Hepatocyte (in vitro differentiated cells): ENCODE results near the gene TECR. TPM values are rescaled to one million over a fixed set of nuclear protein-coding genes. Genes with fewer than 3 reads are reported as not detected.
A peak's percentile ranks its signal among the peaks of the same experiment; 100 is the strongest.
"Not testable (repeated sequence)": the region's sequence is repeated elsewhere in the genome, so short reads cannot be mapped to it uniquely, and the experiment has no call there.

Experiments used
- DNase-seq: peaks from one replicate; pipeline ENCODE4 v3.0.0-alpha.2; 2016; ENCODE audit warnings: low spot score
- H2AFZ ChIP-seq: fragments of 200-600 bp; sonication (generic); 2 replicates; pipeline ENCODE4 v1.6.0; 2016; ENCODE audit warnings: antibody characterized with exemption, mild to moderate bottlenecking
- H3K27ac ChIP-seq: fragments of 200-600 bp; sonication (generic); 2 replicates; pipeline ENCODE4 v1.5.1; 2016; ENCODE audit warnings: mild to moderate bottlenecking
- H3K27me3 ChIP-seq: fragments of 200-600 bp; sonication (generic); 2 replicates; pipeline ENCODE4 v1.6.1; 2016
- H3K36me3 ChIP-seq: fragments of 200-600 bp; sonication (generic); replicated peaks from 2 replicates; pipeline ENCODE4 v1.5.1; 2016; ENCODE audit warnings: low read depth; ENCODE audit not compliant: insufficient read depth
- H3K4me1 ChIP-seq: fragments of 200-600 bp; sonication (generic); 2 replicates; pipeline ENCODE4 v1.5.1; 2016; ENCODE audit warnings: mild to moderate bottlenecking, moderate library complexity; ENCODE audit not compliant: insufficient read depth
- H3K4me2 ChIP-seq: fragments of 200-600 bp; sonication (generic); 2 replicates; pipeline ENCODE4 v1.6.0; 2016
- H3K4me3 ChIP-seq: fragments of 200-600 bp; sonication (generic); 2 replicates; pipeline ENCODE4 v1.5.1; 2016; ENCODE audit warnings: mild to moderate bottlenecking
- H3K79me2 ChIP-seq: fragments of 200-600 bp; sonication (generic); 2 replicates; pipeline ENCODE4 v1.6.0; 2017; ENCODE audit warnings: mild to moderate bottlenecking
- H3K9me2 ChIP-seq: fragments of 200-600 bp; sonication (generic); replicated peaks from 2 replicates; pipeline ENCODE4 v1.6.0; 2017; ENCODE audit warnings: mild to moderate bottlenecking; ENCODE audit not compliant: insufficient read depth
- H3K9me3 ChIP-seq: fragments of 200-600 bp; sonication (generic); 2 replicates; pipeline ENCODE4 v1.5.1; 2016; ENCODE audit warnings: low read depth, mild to moderate bottlenecking
- H4K20me1 ChIP-seq: fragments of 200-600 bp; sonication (generic); 2 replicates; pipeline ENCODE4 v1.6.0; 2016; ENCODE audit warnings: mild to moderate bottlenecking; ENCODE audit not compliant: insufficient read depth, poor library complexity, severe bottlenecking
- EZH2 ChIP-seq: fragments of 200-600 bp; sonication (generic); IDR thresholded peaks from 2 replicates; pipeline ENCODE4 v1.6.1; 2016; ENCODE audit warnings: antibody characterized with exemption, mild to moderate bottlenecking, borderline replicate concordance
- EZH2phosphoT487 ChIP-seq: fragments of 200-600 bp; sonication (generic); IDR thresholded peaks from one replicate; pipeline ENCODE4 v1.6.1; 2018; ENCODE audit warnings: antibody characterized with exemption, mild to moderate bottlenecking, low read depth, moderate library complexity; ENCODE audit not compliant: unreplicated experiment, severe bottlenecking
- WGBS: methylation state at CpG from one replicate; pipeline ENCODE4 v1.1.6; 2016; ENCODE audit warnings: low lambda C conversion rate; ENCODE audit errors: missing lambda C conversion rate; 5-methylcytosine and 5-hydroxymethylcytosine counted together
- polyA plus RNA-seq: library from polyadenylated mRNA; unstranded; fragments of >200 nt; fragmentation: Nextera tagmentation; extraction: Ambion mirVana; gene quantifications from 2 replicates; pipeline ENCODE4 v1.2.1, GENCODE V29; 2016
- total RNA-seq: library from RNA; depleted of rRNA; stranded (reverse); fragments of >200 nt; gene quantifications from 2 replicates; pipeline ENCODE4 v1.2.3, GENCODE V29; 2014
- TF ChIP-seq, protein P1 (sequence below): fragments of 200-600 bp; sonication (generic); IDR thresholded peaks from 2 replicates; pipeline ENCODE4 v1.5.1; 2016; ENCODE audit warnings: antibody characterized with exemption, mild to moderate bottlenecking; ENCODE audit not compliant: poor library complexity

TECR gene
- total and polyA plus RNA-seq, 2 experiments from 2014 or later: 65.3 to 366 TPM

- no peaks in the 10 kb centered on the region for H3K36me3 ChIP-seq
- WGBS: 74% methylated on average over 5 of the region's 5 CpGs
- H3K27me3 ChIP-seq: no peaks in the 10 kb centered on the region
- no peak for DNase-seq
- no peak overlapping the region for H3K4me2 ChIP-seq
- H3K9me3 ChIP-seq: no peaks in the 10 kb centered on the region
- no peak overlapping the region for H3K4me3 ChIP-seq
- no peak overlapping the region for H2AFZ ChIP-seq
- H3K4me1 ChIP-seq: peaks cover 14% of the 10 kb centered on the region
- H3K9me2 ChIP-seq: no peaks in the 10 kb centered on the region
- TF ChIP-seq EZH2phosphoT487 (no peak), EZH2 (no peak)
- TF ChIP-seq, protein P1, sequence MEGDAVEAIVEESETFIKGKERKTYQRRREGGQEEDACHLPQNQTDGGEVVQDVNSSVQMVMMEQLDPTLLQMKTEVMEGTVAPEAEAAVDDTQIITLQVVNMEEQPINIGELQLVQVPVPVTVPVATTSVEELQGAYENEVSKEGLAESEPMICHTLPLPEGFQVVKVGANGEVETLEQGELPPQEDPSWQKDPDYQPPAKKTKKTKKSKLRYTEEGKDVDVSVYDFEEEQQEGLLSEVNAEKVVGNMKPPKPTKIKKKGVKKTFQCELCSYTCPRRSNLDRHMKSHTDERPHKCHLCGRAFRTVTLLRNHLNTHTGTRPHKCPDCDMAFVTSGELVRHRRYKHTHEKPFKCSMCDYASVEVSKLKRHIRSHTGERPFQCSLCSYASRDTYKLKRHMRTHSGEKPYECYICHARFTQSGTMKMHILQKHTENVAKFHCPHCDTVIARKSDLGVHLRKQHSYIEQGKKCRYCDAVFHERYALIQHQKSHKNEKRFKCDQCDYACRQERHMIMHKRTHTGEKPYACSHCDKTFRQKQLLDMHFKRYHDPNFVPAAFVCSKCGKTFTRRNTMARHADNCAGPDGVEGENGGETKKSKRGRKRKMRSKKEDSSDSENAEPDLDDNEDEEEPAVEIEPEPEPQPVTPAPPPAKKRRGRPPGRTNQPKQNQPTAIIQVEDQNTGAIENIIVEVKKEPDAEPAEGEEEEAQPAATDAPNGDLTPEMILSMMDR: no peak
- H3K79me2 ChIP-seq: peaks cover 65% of the 10 kb centered on the region
- peaks cover 8% of the 10 kb centered on the region for H4K20me1 ChIP-seq
- no peak overlapping the region for H3K27ac ChIP-seq
These were observed 4.1 kb downstream of the TECR start for GRCh38 chr19:14533450-14533849.

- Histone ChIP-seq H3K79me2 (peaks cover 78% of the 10 kb centered on the region), H3K36me3 (no peaks in the 10 kb centered on the region), H3K4me1 (peaks cover 12% of the 10 kb centered on the region), H3K9me3 (no peaks in the 10 kb centered on the region), H4K20me1 (peaks cover 12% of the 10 kb centered on the region), H2AFZ (no peak overlapping the region), H3K4me2 (peak overlapping the region; percentile 72), H3K4me3 (no peak overlapping the region), H3K27me3 (no peaks in the 10 kb centered on the region), H3K27ac (peak overlapping the region; percentile 69), H3K9me2 (no peaks in the 10 kb centered on the region)
- TF ChIP-seq, protein P1: no peak
- TF ChIP-seq EZH2phosphoT487: no peak
- no peak for TF ChIP-seq EZH2
- peak; percentile 87 for DNase-seq
- WGBS: 19% methylated on average over 8 of the region's 24 CpGs
These were observed 7.7 kb downstream of the TECR start for GRCh38 chr19:14536926-14537692.

GRCh38 chr19:14540741-14541525, 11.5 kb downstream of the TECR start:
- DNase-seq: no peak
- TF ChIP-seq, protein P1: no peak
- no peak for TF ChIP-seq EZH2phosphoT487
- TF ChIP-seq EZH2: no peak
- Histone ChIP-seq H3K27ac (no peak overlapping the region), H3K9me2 (no peaks in the 10 kb centered on the region), H2AFZ (no peak overlapping the region), H3K4me1 (peaks cover 16% of the 10 kb centered on the region), H3K9me3 (no peaks in the 10 kb centered on the region), H3K36me3 (no peaks in the 10 kb centered on the region), H4K20me1 (peaks cover 13% of the 10 kb centered on the region), H3K79me2 (peaks cover 80% of the 10 kb centered on the region), H3K4me2 (no peak overlapping the region), H3K4me3 (no peak overlapping the region), H3K27me3 (no peaks in the 10 kb centered on the region)
- 96% methylated on average over 19 of the region's 19 CpGs for WGBS

DNA sequence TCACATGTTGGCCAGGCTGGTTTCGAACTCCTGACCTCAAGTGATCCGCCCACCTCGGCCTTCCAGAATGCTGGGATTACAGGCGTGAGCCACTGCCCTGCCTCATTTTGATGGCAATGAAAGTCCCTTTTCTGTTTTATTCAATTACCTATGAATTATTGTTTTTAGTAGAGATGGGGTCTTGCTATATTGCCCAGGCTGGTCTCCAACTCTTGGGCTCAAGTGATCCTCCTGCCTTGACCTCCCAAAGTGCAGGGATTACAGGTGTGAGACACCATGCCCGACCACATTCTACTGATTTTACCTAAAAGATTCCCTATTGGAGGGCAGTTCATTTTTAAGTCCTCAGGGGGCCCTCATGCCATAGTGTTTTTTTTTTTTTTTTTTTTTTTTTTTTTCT, 12.6 kb downstream of the TECR start:
- H3K27ac ChIP-seq, DNase-seq, H3K9me2 ChIP-seq, H2AFZ ChIP-seq, H3K4me2 ChIP-seq, H3K9me3 ChIP-seq, H3K4me3 ChIP-seq, H3K27me3 ChIP-seq, H3K36me3 ChIP-seq: not testable (repeated sequence)
- Histone ChIP-seq H3K79me2 (peaks cover 83% of the 10 kb centered on the region), H4K20me1 (peaks cover 11% of the 10 kb centered on the region), H3K4me1 (peaks cover 10% of the 10 kb centered on the region)
- WGBS: 80% methylated on average over 5 of the region's 5 CpGs
